HG02840 (cell line): Measurements from ENCODE around the gene DNAJB12.
"Not testable (repeated sequence)": the region's sequence is repeated elsewhere in the genome, so short reads cannot be mapped to it uniquely, and the experiment has no call there.

ENCODE experiments used
- ATAC-seq: cut with Tn5 transposase; IDR thresholded peaks from one replicate; pipeline ENCODE4 v1.9.1; 2021; ENCODE audit warnings: mild to moderate bottlenecking, moderate library complexity, moderate number of reproducible peaks; ENCODE audit not compliant: unreplicated experiment, low FRiP score

Gene DNAJB12

DNA sequence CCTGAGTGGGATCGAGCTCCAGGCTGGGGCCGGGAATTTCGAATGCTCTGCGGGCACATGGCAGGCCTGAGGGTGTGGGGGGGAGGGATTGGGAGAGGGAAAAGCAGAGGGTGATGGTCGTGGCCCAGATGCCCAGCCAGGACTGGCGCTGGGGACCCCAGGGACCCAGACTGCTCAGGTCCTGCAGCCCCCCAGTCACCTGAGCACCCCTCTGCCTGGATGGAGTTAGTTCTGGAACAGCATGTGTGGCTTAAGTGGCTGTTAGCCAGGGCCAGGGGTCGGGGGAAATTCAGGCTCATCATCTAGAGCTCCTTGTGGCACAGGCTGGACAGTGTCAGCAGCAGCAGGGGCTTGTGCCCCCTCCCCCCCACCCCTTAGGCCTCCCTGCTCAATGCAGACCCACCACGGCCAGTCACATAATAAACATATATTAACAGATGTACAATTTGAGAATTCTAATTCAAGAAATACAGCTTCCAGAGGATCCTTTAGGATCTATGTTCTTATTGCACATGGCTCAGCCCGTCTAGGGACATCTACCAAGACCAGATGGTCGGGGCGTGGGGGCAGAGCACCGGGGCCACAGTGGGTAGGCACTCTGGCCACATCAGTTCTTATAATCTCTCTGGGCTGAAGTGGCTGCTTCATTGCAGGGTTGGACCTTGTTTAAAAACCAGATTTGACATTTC is 22.2 kb downstream of the DNAJB12 start:
- ATAC-seq: no peak

DNA sequence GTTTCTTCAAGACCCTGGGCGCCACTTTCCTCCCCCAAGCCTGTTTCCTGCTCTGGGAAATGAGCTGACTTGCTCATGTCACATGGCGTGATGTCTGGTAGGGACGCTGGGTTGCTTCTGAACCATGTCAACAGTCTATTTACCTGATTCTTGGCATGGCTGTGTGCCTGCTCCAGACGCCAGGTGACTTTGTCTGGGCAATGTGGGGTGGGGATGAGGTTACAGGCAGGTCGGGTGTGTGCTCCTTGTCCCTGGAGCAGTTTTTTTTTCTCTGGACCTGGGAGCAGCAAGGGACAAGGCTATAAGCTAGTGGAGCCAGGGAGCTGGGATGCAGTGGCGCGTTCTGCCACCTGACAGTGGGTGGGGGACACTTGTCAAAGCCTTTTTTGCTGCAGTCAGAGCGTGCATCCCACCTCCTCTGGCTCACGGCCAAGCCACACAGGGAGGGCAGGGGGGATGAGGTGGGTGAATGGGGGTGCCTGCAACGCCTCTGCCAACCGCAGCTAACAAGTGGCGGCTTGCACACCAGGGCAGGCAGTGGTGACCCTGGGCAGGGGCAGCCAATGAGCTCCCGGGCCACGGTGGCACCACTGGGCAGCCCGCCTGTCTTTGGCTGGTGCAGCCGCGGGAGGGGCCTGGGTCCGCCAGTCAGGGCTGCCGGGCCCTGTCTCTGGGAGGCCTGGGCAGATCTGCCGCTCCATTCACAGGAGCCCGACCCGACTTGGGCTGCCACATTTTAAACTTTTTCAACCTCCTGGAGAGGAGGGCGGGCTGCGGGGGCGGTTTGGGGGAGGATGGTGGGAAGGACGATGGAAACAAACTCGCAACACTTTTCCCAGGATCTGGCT is 22.9 kb downstream of the DNAJB12 start:
- peak; percentile 30 for ATAC-seq

DNA sequence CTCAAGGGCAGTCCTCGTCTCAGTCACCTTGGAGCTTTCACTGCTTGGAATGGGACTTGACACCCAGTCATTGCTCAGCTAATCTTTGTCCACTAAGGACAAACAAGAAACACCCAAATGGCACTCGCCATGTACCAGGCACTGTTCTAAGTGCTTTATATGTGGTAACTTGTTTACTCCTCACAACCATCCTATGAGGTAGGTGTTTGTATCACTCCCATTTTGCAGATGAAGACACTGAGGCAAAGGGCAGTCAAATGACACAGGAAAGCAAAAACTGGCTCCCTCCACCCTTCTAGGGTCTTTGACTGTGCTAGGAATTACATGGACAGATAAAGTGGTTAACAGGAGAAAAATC is 24.7 kb downstream of the DNAJB12 start:
- no peak for ATAC-seq

DNA sequence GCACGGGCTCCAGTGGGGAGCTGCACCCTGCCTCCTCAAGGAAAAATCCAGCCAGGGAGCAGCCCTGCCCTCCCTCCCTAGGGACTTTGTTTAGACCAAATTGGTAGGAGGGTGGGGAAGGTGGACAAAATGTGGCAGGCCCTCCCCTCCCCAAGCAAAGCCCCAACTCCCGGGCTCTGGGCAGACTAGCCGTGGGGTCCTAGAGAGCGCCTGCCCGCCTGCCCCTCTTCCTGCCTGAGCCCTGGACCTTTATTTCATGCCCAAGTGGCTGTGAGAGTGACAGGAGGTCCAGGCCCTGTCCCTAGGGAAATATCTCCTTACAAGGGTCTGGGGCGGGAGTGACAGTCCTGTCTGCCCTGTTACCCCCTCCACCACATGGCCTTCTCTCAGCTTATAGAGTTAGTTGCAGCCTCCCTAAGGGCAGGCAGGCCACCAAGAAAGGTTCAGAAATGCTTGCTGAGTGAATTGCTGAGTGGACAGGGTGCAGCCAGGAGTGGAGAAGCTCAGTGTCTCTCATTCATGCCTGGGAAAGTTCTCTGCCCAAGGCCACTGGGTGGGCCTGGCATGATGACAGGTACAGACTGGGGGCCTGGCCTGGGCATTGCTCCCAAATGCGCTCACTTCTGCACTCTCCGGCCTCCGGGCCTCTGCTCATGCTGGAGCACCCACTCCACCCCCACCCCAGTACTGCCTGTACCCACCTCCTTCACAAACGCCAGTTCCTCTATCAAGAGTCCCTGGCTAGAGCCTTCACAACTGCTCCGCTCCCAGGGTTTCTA is 25.2 kb downstream of the DNAJB12 start:
- ATAC-seq: no peak

DNA sequence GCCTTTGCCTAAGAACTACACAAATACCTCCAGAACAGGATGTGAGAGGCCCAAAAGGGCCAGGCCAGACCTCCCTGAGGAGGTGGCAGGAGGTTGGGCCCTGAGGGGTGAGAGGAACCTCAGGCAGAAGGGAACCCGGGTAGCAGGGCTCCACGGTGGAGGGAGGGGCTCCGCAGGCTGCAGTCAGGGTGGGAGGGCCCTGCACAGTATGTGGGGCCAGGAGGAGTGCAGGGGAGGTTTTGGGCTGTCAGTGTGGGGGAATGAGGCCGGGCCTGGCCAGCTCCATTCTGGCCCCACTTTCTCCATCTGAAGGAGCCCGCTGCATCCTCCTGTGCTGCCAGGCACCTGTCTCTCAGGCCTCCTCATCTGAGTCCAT is 25.9 kb downstream of the DNAJB12 start:
- no peak for ATAC-seq

DNA sequence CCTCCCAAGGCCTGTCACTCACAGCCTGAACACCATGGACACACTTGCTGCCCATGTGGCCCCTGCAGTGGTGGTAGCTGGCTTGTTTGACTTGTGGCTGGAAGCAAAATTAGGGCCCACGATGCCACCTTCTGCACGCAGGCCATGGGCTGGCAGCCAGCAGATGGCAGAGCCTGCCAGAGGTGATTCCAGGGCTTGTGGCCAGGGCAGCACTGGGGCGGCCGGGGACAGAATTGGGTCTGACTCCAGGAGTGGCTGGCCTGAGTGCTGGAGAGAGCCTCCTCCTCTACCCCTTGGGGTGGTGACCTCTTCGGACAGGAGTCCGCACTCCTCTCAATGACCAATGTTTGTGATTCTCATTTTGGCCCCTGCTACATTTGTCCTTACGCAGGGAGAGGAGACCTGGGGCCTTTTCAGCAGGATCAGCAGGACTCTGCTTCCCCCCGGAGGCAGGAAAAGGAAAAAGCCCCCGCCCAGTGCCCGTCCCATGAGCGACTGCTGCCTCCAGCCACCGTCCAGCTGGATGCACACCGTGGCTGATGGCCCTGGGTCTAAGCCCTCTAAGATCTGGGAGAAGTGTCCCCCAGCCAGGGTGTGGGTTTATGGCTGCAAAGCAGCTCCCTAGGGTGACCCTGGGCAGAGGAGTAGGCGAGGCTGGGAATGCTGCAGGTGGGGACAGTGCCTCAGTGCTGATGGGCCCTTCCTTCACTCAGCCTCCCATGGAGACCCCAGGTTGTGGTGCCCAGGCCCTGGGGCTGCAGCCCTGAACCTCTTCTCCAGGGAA is 26.5 kb downstream of the DNAJB12 start:
- no peak for ATAC-seq

DNA sequence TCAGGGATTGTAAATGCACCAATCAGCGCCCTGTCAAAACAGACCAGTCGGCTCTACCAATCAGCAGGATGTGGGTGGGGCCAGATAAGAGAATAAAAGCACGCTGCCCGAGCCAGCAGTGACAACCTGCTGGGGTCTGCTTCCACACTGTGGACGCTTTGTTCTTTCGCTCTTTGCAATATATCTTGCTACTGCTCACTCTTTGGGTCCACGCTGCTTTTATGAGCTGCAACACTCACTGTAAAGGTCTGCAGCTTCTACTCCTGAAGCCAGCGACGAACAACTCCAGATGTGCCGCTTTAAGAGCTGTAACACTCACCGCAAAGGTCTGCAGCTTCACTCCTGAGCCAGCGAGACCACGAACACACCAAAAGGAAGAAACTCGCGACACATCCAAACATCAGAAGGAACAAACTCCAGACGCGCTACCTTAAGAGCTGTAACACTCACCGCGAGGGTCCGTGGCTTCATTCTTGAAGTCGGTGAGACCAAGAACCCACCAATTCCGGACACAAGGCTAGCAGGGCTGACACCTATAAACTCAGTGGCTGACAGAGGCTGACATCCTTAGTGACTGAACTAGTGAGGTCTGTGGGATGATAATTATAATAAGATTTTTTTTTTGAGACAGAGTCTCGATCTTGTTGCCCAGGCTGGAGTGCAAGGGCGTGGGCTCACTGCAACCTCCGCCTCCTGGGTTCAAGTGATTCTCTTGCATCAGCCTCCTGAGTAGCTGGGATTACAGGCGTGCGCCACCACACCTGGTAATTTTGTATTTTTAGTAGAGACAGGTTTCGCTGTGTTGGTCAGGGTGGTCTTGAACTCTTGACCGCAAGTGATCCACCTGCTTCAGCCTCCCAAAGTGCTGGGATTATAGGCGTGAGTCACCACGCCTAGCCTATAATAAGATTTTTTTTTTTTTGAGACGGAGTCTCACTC is 27.8 kb downstream of the DNAJB12 start:
- not testable (repeated sequence) for ATAC-seq

DNA sequence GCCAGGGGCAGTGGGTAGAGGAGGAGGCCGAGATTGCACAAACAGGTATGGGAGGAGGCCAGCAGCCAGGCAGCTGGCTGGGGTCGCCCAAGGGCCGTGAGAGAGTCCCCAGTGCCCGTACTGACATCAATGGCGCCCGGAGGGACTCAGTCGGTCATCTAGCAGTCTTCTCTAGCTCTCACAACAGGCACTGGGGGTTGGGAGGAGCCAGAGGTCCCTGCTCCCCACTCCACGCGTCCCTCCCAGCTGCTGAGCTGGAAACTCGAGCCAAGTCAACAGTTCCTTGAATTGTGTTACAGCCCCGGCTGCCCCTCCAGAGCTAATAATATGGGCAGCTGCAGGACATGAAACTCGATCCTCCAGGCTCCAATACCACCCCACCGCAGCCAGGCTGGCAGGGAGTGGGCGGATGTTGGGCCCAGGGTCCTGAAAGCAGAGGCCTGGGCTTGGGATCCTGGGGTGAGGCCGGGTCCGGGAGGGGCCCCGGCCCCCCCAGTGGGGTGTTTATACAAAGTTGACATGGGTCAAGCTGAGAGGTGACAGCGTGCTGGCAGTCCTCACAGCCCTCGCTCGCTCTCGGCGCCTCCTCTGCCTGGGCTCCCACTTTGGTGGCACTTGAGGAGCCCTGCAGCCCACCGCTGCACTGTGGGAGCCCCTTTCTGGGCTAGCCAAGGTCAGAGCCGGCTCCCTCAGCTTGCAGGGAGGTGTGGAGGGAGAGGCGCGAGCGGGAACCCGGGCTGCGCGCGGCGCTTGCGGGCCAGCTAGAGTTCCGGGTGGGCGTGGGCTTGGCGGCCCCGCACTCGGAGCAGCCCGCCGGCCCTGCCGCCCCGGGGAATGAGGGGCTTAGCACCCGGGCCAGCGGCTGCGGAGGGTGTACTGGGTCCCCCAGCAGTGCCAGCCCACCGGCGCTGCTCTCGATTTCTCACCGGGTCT is 29.2 kb downstream of the DNAJB12 start:
- ATAC-seq: not testable (repeated sequence)

DNA sequence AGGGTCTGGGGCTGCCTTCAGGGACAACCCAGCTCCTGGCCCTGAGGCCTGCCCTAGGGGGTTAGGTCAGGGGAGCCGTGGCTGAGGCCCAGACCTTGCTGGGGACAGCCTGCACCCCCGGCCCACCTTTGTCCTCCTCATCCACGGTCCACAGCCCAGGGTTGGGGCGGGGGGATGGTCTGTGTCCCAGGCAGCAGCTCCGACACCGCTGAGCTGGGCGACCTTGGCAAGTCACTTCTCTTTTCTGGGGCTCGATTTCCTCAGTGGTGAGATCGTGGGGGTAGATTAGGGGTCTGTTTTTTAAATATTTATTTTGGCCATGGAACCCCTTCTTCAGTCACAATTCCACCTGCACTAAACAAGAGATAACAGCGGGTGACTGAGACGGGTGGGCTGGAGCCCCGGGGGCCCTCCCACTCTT is 30.9 kb downstream of the DNAJB12 start:
- ATAC-seq: no peak

DNA sequence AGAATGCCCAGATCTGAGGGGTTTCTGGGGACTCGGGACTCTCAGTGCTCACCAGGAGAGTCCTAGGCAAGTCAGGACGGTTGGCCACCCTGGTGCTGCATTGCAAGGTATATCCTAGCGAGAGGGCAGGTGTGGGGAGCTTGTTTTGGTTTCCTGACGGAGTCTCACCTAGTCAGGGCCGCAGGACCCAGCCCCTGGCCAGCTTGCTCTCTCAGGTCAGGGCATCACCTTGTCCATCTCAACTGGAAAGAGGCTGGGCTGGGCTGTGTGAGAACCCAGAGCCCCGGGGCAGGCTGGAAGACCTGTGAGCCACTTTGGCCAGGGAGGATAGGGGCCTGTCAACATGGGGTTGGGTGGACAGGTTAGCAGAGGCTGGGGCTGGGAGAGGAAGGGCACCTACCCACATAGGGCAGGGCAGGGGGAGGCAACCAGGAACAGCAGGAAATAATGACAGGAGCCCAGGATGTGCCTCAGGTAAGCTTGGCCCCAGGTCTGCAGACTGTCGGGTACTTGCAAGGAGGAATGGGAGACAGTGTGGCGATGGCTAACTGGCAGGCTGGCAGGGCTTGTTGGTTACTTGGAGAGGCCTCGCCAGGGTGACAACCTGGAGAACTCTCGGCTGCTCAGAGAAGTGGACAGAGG is 31.5 kb downstream of the DNAJB12 start:
- no peak for ATAC-seq

DNA sequence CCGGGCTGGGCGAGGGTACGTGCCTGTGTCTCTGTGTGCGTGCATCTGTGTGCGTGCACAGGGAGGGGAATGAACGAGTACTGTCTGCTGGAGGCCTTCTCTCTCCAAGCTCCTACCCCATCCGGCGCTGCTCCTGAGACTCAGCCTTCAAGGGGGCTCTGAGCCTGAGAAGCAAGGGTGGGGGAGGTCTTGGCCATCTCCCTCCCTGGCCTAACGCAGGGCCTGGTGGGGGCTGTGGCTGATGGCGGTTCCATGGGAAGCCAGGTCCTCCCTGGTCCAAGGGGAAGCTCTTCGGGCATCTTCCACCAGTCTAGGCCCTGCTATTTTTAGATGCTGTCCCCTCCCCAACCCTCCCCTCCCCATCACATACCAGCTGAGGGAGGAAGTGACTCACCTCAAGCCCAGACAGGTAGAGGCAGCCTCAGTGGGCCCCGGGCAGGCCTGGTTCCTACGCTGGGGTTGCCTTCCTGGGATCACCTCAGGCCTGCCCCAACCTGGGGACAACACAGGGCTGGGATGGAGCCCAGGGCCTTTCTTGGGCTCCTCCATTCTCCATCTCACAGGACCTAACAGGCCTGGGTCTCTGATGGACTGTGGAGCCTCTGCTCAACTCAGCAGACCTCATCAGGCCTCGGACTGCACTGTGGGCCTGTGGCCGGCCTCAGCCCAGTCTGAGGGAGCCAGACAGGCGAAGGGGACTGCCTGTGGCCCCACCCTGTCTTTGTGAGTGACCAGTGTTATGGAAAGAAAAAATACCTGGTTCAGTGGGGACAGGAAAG is 32.2 kb downstream of the DNAJB12 start:
- ATAC-seq: no peak

DNA sequence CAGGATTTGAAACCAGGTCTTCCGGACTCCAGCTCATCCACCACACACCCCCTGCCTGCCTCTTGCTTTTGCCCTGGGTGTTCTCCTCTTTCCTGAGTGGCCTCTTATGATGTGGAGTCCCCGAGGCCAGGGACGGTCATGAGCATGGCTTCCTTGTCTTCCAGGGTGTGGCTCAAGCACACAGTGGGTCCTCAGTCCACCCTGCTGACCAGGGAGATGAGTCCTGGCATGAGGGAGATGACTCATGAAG is 32.8 kb downstream of the DNAJB12 start:
- ATAC-seq: no peak

DNA sequence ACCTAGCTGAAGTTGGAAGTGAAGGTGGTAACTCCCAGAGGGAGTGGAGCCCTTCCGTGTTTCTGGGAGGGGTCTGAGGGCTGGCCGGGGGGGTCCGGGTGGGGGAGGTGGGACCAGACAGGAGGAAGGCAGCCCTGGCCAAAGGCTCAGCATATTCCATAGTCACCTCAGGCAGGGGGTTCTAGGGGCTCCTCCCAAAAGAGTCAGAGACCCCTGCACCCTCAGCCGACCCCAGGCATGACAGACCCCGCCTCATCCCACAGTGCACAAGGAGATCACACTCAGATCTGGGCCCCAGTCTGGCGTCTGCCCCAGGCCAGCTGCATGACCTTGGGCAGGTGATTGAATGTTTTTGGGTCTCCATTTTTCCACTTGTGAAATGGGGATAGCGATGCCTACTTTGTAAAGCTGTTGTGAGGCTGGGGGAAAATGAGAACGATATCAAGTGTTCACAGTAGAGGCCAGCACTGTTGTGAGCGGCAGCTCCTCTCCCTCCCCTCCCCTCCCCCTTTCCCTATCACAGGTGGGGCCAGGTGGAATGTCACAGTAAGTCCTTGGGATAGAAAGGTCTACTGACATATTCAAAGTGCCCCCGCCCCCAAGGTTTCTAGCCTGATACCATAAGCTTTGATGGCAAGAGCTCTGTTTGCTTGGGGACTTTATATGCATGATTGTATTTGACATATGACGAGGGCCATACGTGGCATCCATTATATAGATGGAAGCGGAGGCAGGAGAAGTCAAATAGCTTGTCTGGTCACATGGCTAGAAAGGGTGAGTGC is 33.3 kb downstream of the DNAJB12 start:
- no peak for ATAC-seq

DNA sequence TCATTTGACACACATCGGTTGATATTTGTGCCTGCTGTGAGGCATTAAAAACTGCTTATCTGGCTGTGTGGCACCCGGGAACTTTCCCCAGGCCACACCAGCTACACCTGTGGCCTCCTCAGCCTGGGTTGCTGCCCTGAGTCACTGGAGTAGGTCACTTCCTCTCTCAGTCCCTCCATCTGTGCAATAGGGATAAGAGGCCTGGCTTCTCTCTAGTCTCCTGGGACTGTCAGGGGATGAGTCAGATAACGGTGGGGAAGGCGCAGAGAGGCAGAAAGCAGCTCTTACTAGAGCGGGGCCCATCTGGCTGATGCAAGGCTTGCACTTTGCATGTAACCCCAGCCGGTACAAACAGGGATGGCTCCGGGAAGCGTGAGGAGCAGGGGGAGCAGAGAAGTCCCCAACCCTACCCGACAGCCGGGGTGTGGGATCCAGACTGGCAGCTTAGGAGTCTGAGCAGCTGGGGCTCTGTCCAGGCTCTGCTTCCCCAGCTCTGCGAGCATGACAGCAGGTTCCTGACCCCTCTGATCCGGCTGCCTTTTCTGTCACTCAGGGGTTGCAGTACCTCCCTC is 34.0 kb downstream of the DNAJB12 start:
- peak; percentile 48 for ATAC-seq

DNA sequence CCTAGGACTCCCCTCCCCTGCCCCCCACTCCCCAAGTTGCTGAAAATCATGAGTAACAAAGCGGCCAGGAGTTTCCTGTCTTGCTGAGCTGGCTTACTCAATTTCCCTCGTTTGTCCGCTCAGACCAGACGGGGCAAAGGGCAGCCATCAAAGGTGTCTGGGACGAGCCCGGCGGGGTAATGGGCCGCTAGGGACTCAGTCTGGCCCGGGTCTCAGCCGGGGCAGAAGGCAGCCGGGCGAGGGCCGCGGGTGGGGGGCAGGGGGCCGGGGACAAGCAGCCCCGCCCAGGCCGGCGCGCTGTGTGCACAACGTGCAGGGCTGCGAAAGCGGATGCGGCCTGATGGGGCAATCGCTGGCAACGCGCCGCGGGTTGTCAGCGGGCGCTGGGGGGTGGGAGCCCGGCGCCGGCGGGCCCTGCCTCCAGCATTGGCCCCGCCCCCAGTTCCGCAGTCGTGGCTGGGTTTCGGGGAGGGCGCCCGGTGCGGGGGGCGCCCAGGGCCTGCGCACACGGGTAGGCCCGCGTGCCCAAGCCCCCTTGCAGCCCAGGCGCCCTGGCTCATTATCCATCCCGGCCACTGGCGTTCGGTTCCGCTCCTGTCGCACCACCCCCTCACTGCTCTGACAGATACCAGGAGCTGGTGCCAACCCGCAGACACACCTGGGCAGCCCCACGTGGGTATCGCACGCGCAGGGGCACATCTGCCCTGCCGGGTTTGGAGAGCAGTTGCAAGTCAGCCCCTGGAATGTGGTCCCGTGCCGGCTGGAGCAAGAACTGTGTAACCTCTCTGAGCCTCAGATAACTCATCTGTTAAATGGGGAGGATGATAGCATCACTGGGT is 35.1 kb downstream of the DNAJB12 start:
- peak; percentile 46 for ATAC-seq
